Liver (tissue), 9 donors: Measurements from ENCODE around the gene TBC1D10A. TPM values are rescaled to one million over a fixed set of nuclear protein-coding genes. Genes with fewer than 3 reads are reported as not detected.

Source experiments
- DNase-seq: peaks from one replicate; pipeline ENCODE4 v3.0.0-alpha.2; 2017; ENCODE audit warnings: low spot score
- H3K27ac ChIP-seq, 2 donors: one replicate each; pipeline ENCODE4 v1.7.0; 2013; ENCODE audit warnings: inconsistent platforms in 2 of 2, low read length in 2 of 2, control low read depth in 1 of 2, low read depth in 1 of 2, mild to moderate bottlenecking in 1 of 2
- H3K27me3 ChIP-seq, 4 donors: one replicate each; pipeline versions ENCODE4 v1.6.1 to v1.7.0; 2013; ENCODE audit warnings: low read length in 3 of 4, inconsistent platforms in 1 of 4, mild to moderate bottlenecking in 1 of 4, moderate library complexity in 1 of 4; ENCODE audit not compliant: control insufficient read depth in 4 of 4, insufficient read depth in 4 of 4
- H3K36me3 ChIP-seq, 4 donors: one replicate each; pipeline versions ENCODE4 v1.6.1 to v1.7.0; 2013; ENCODE audit warnings: low read length in 3 of 4, mild to moderate bottlenecking in 3 of 4, low read depth in 1 of 4, moderate library complexity in 1 of 4; ENCODE audit not compliant: control insufficient read depth in 4 of 4, insufficient read depth in 3 of 4
- H3K4me1 ChIP-seq, 4 donors: one replicate each; pipeline versions ENCODE4 v1.6.1 to v1.7.0; 2013; ENCODE audit warnings: low read length in 3 of 4, mild to moderate bottlenecking in 3 of 4, moderate library complexity in 1 of 4; ENCODE audit not compliant: control insufficient read depth in 4 of 4, insufficient read depth in 4 of 4
- H3K4me3 ChIP-seq, 3 donors: one replicate each; pipeline versions ENCODE4 v1.6.1 to v1.7.0; 2013; ENCODE audit warnings: low read length in 3 of 3, control low read depth in 1 of 3, low read depth in 1 of 3, mild to moderate bottlenecking in 1 of 3
- H3K9ac ChIP-seq, 2 donors: one replicate each; pipeline ENCODE4 v1.7.0; 2013; ENCODE audit warnings: low read length in 2 of 2, mild to moderate bottlenecking in 2 of 2, moderate library complexity in 2 of 2, control low read depth in 1 of 2, low read depth in 1 of 2
- H3K9me3 ChIP-seq, 4 donors: one replicate each; pipeline versions ENCODE4 v1.6.1 to v1.7.0; 2013; ENCODE audit warnings: low read length in 3 of 4; ENCODE audit not compliant: control insufficient read depth in 4 of 4
- ATF3 ChIP-seq: IDR thresholded peaks from 2 replicates; pipeline ENCODE4 v1.6.1; 2016; ENCODE audit warnings: antibody characterized with exemption
- EGR1 ChIP-seq, 2 donors: IDR thresholded peaks; 2 replicates each; pipeline ENCODE4 v1.6.1; 2016 to 2018; ENCODE audit warnings: antibody characterized with exemption in 2 of 2, low read depth in 2 of 2
- FOXA1 ChIP-seq: IDR thresholded peaks from 2 replicates; pipeline ENCODE4 v1.6.1; 2016; ENCODE audit warnings: antibody characterized with exemption
- FOXA2 ChIP-seq: IDR thresholded peaks from 2 replicates; pipeline ENCODE4 v1.6.1; 2016; ENCODE audit warnings: antibody characterized with exemption
- GABPA ChIP-seq, 2 donors: IDR thresholded peaks in 1 of 2; conservative IDR thresholded peaks in 1 of 2; 2 replicates each; pipeline ENCODE4 v1.6.1; 2016; ENCODE audit warnings: antibody characterized with exemption in 2 of 2, mild to moderate bottlenecking in 1 of 2, moderate library complexity in 1 of 2
- HNF4A ChIP-seq, 2 donors: conservative IDR thresholded peaks; 2 replicates each; pipeline ENCODE4 v1.6.1; 2016; ENCODE audit warnings: antibody characterized with exemption in 2 of 2, mild to moderate bottlenecking in 2 of 2
- HNF4G ChIP-seq: IDR thresholded peaks from 2 replicates; pipeline ENCODE4 v1.6.1; 2016; ENCODE audit warnings: antibody characterized with exemption
- JUND ChIP-seq, 2 donors: IDR thresholded peaks; 2 replicates each; pipeline ENCODE4 v1.6.1; 2016; ENCODE audit warnings: antibody characterized with exemption in 2 of 2
- NR2F2 ChIP-seq: IDR thresholded peaks from 2 replicates; pipeline ENCODE4 v1.6.1; 2016; ENCODE audit warnings: antibody characterized with exemption
- RAD21 ChIP-seq, 2 donors: IDR thresholded peaks; 2 replicates each; pipeline ENCODE4 v1.6.1; 2016; ENCODE audit warnings: antibody characterized with exemption in 2 of 2, mild to moderate bottlenecking in 2 of 2
- REST ChIP-seq: IDR thresholded peaks from 2 replicates; pipeline ENCODE4 v1.6.1; 2016; ENCODE audit warnings: antibody characterized with exemption, mild to moderate bottlenecking
- RXRA ChIP-seq, 2 donors: IDR thresholded peaks; 2 replicates each; pipeline ENCODE4 v1.6.1; 2017 to 2018; ENCODE audit warnings: antibody characterized with exemption in 2 of 2, mild to moderate bottlenecking in 1 of 2
- SP1 ChIP-seq: IDR thresholded peaks from 2 replicates; pipeline ENCODE4 v1.6.1; 2018; ENCODE audit warnings: antibody characterized with exemption, mild to moderate bottlenecking
- TAF1 ChIP-seq: conservative IDR thresholded peaks from 2 replicates; pipeline ENCODE4 v1.6.1; 2016; ENCODE audit warnings: antibody characterized with exemption, mild to moderate bottlenecking
- YY1 ChIP-seq: IDR thresholded peaks from 2 replicates; pipeline ENCODE4 v1.6.1; 2016; ENCODE audit warnings: antibody characterized with exemption, mild to moderate bottlenecking
- WGBS: extraction: QIAGEN DNeasy Blood & Tissue Kit; methylation state at CpG from one replicate; pipeline ENCODE4 v1.1.7; 2013; 5-methylcytosine and 5-hydroxymethylcytosine counted together
- polyA plus RNA-seq, 2 donors: library from polyadenylated mRNA; stranded (reverse) in 1 of 2; unstranded in 1 of 2; fragments of 200-250 nt in 1 of 2; fragments of >200 nt in 1 of 2; fragmentation: Nextera tagmentation in 1 of 2; extraction: Ambion mirVana in 1 of 2; gene quantifications; one replicate each; pipeline versions ENCODE4 v1.2.1 to v1.2.3, GENCODE V29; 2013 to 2015
- total RNA-seq, 2 donors: library from RNA; depleted of rRNA; stranded (reverse); fragments of >200 nt; gene quantifications; one replicate each; pipeline ENCODE4 v1.2.3, GENCODE V29; 2014
- TF ChIP-seq, protein P1 (sequence below): IDR thresholded peaks from 2 replicates; pipeline ENCODE4 v1.6.1; 2016; ENCODE audit warnings: antibody characterized with exemption
- TF ChIP-seq, protein P2 (sequence below): fragments of 150-350 bp; IDR thresholded peaks from 2 replicates; pipeline ENCODE4 v1.5.1; 2017; ENCODE audit warnings: improper control_type of control experiment, low read depth, low read length; ENCODE audit not compliant: missing input control
- TF ChIP-seq, protein P3 (sequence below): IDR thresholded peaks from 2 replicates; pipeline ENCODE4 v1.6.1; 2016; ENCODE audit warnings: antibody characterized with exemption
- donor health status: healthy.
- donor health status: healthy.
- donor health status: healthy.
- donor health status: healthy.
- donor health status: healthy.

The TBC1D10A gene
- total and polyA plus RNA-seq, 4 donors, result 3.6 to 9.2 (median 8.2) TPM

GRCh38 chr22:30272781-30273601 is 53.8 kb downstream of the TBC1D10A start (continued):
- TF ChIP-seq FOXA2 (no peak), GABPA (IDR thresholded peaks at IDR 0.05 in 1 of 2, conservative IDR thresholded peaks at IDR 0.05 in 1 of 2) (no peak), HNF4A (conservative IDR thresholded peaks at IDR 0.05) (no peak), SP1 (no peak), RAD21 (IDR thresholded peaks at IDR 0.05) (no peak)
- TF ChIP-seq, protein P1, sequence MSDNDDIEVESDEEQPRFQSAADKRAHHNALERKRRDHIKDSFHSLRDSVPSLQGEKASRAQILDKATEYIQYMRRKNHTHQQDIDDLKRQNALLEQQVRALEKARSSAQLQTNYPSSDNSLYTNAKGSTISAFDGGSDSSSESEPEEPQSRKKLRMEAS, result no peak

- no peak for TF ChIP-seq ATF3
- TF ChIP-seq, protein P2, sequence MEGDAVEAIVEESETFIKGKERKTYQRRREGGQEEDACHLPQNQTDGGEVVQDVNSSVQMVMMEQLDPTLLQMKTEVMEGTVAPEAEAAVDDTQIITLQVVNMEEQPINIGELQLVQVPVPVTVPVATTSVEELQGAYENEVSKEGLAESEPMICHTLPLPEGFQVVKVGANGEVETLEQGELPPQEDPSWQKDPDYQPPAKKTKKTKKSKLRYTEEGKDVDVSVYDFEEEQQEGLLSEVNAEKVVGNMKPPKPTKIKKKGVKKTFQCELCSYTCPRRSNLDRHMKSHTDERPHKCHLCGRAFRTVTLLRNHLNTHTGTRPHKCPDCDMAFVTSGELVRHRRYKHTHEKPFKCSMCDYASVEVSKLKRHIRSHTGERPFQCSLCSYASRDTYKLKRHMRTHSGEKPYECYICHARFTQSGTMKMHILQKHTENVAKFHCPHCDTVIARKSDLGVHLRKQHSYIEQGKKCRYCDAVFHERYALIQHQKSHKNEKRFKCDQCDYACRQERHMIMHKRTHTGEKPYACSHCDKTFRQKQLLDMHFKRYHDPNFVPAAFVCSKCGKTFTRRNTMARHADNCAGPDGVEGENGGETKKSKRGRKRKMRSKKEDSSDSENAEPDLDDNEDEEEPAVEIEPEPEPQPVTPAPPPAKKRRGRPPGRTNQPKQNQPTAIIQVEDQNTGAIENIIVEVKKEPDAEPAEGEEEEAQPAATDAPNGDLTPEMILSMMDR, result no peak
- no peak for TF ChIP-seq HNF4A (conservative IDR thresholded peaks at IDR 0.05)
- TF ChIP-seq FOXA2, result no peak
- no peak for TF ChIP-seq EGR1 (IDR thresholded peaks at IDR 0.05; ENCODE audit: low read depth in 2 of 2)
- no peak for TF ChIP-seq RXRA (IDR thresholded peaks at IDR 0.05)
- TF ChIP-seq FOXA1, result no peak
- TF ChIP-seq, protein P1, result no peak
- no peak for TF ChIP-seq GABPA (IDR thresholded peaks at IDR 0.05 in 1 of 2, conservative IDR thresholded peaks at IDR 0.05 in 1 of 2)
- TF ChIP-seq RAD21 (IDR thresholded peaks at IDR 0.05), result no peak
- TF ChIP-seq YY1, result no peak
- no peak for TF ChIP-seq SP1
- TF ChIP-seq NR2F2, result no peak
- no peak for DNase-seq
- H3K4me3 ChIP-seq, result no peak overlapping the region
- WGBS, result 77% methylated on average over 16 of the region's 16 CpGs
- no peaks in the 10 kb centered on the region for H3K9me3 ChIP-seq
- H3K27ac ChIP-seq, result peak overlapping the region in 1 of 2 donors; percentile 55
- H3K9ac ChIP-seq, result no peak overlapping the region
- H3K36me3 ChIP-seq, result no peaks in the 10 kb centered on the region
- no peaks in the 10 kb centered on the region for H3K27me3 ChIP-seq
- H3K4me1 ChIP-seq, result no peaks in the 10 kb centered on the region
These were observed 55.9 kb downstream of the TBC1D10A start for GRCh38 chr22:30270832-30271231.

- H3K27me3 ChIP-seq, result no peaks in the 10 kb centered on the region
- WGBS, result 91% methylated on average over 8 of the region's 8 CpGs
- no peaks in the 10 kb centered on the region for H3K36me3 ChIP-seq
- H3K9me3 ChIP-seq, result no peaks in the 10 kb centered on the region
- H3K27ac ChIP-seq, result no peak overlapping the region
- no peak overlapping the region for H3K4me3 ChIP-seq
- DNase-seq, result no peak
- H3K9ac ChIP-seq, result no peak overlapping the region
- H3K4me1 ChIP-seq, result no peaks in the 10 kb centered on the region
- TF ChIP-seq SP1 (no peak), REST (no peak), NR2F2 (no peak), HNF4A (conservative IDR thresholded peaks at IDR 0.05) (no peak), EGR1 (IDR thresholded peaks at IDR 0.05; ENCODE audit: low read depth in 2 of 2) (no peak), HNF4G (no peak), RAD21 (IDR thresholded peaks at IDR 0.05) (no peak), YY1 (no peak), RXRA (IDR thresholded peaks at IDR 0.05) (no peak), JUND (IDR thresholded peaks at IDR 0.05) (no peak), GABPA (IDR thresholded peaks at IDR 0.05 in 1 of 2, conservative IDR thresholded peaks at IDR 0.05 in 1 of 2) (no peak), TAF1 (no peak)
- TF ChIP-seq, protein P3, sequence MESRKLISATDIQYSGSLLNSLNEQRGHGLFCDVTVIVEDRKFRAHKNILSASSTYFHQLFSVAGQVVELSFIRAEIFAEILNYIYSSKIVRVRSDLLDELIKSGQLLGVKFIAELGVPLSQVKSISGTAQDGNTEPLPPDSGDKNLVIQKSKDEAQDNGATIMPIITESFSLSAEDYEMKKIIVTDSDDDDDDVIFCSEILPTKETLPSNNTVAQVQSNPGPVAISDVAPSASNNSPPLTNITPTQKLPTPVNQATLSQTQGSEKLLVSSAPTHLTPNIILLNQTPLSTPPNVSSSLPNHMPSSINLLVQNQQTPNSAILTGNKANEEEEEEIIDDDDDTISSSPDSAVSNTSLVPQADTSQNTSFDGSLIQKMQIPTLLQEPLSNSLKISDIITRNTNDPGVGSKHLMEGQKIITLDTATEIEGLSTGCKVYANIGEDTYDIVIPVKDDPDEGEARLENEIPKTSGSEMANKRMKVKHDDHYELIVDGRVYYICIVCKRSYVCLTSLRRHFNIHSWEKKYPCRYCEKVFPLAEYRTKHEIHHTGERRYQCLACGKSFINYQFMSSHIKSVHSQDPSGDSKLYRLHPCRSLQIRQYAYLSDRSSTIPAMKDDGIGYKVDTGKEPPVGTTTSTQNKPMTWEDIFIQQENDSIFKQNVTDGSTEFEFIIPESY, result no peak
- TF ChIP-seq, protein P1, result no peak
These were observed 58.4 kb downstream of the TBC1D10A start for GRCh38 chr22:30268331-30268730.
